AG09309 (cell line): ENCODE results near the gene VWA3A.

Experiments used
- DNase-seq: peaks from one replicate; pipeline ENCODE4 v3.0.0-alpha.2; 2010; ENCODE audit warnings: low read depth
- H3K4me3 ChIP-seq: 2 replicates; pipeline ENCODE4 v1.5.1; 2011; ENCODE audit warnings: mild to moderate bottlenecking, low read depth, low read length, moderate library complexity; ENCODE audit not compliant: control insufficient read depth
- TF ChIP-seq, protein P1 (sequence below): IDR thresholded peaks from 2 replicates; pipeline ENCODE4 v1.5.1; 2011; ENCODE audit warnings: mild to moderate bottlenecking, low read depth, low read length, inconsistent platforms; ENCODE audit not compliant: insufficient read depth, control insufficient read depth; ENCODE audit errors: missing control alignments

Gene VWA3A

GRCh38 chr16:22203091-22203490 is 110.8 kb downstream of the VWA3A start:
- TF ChIP-seq, protein P1, sequence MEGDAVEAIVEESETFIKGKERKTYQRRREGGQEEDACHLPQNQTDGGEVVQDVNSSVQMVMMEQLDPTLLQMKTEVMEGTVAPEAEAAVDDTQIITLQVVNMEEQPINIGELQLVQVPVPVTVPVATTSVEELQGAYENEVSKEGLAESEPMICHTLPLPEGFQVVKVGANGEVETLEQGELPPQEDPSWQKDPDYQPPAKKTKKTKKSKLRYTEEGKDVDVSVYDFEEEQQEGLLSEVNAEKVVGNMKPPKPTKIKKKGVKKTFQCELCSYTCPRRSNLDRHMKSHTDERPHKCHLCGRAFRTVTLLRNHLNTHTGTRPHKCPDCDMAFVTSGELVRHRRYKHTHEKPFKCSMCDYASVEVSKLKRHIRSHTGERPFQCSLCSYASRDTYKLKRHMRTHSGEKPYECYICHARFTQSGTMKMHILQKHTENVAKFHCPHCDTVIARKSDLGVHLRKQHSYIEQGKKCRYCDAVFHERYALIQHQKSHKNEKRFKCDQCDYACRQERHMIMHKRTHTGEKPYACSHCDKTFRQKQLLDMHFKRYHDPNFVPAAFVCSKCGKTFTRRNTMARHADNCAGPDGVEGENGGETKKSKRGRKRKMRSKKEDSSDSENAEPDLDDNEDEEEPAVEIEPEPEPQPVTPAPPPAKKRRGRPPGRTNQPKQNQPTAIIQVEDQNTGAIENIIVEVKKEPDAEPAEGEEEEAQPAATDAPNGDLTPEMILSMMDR: no peak
- DNase-seq: no peak

GRCh38 chr16:22204091-22204655 is 111.8 kb downstream of the VWA3A start:
- TF ChIP-seq, protein P1: no peak
- no peak overlapping the region for H3K4me3 ChIP-seq
- DNase-seq: no peak

More at GRCh38 chr16:22203091-22203490, 110.8 kb downstream of the VWA3A start:
- H3K4me3 ChIP-seq: no peak overlapping the region

DNA sequence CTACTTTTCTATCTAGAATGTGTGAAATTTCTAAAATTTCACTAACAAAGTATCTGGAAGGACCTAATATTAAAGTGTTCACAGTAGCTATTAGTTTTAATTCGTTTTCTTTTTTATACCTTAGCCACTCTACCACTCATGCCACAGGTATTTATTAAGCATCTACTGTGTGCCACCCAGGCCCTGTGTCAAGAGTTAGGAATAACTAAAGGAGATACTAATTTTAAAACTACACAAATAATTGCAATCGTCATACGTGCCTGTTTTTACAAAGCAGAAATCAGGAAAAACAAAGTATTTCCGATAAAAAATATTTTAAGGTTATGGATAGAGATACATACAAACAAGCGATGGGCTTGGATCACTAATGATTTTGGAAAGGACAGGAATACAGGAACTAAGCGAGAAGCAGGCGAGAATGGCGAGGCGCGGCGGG is 113.3 kb downstream of the VWA3A start:
- TF ChIP-seq, protein P1: no peak
- no peak for DNase-seq

GRCh38 chr16:22206013-22206841 is 113.9 kb downstream of the VWA3A start, which contains the start of gene EEF2K:
EEF2K (plus strand) TSS chr16:22206278; CDS start chr16:22225730, 19,452 bp downstream.
- DNase-seq: peak; percentile 78
- TF ChIP-seq, protein P1: peak; percentile 71
- H3K4me3 ChIP-seq: peak within 1 kb of the TSS; percentile 88

More for the DNA sequence above, 113.3 kb downstream of the VWA3A start:
- peak overlapping the region; percentile 21; the same call in 1 of the 2 replicates for H3K4me3 ChIP-seq
